ENCODE results near the gene NISCH.

NISCH gene

GRCh38 chr3:52447512-52448355, 7.7 kb upstream of the NISCH start:
- TF ChIP-seq YY1 (IDR thresholded peaks at IDR 0.05; ENCODE audit: low read depth) (no peak), CREB1 (IDR thresholded peaks at IDR 0.05; ENCODE audit: low read depth) (no peak), NFIC (IDR thresholded peaks at IDR 0.05) (no peak)

GRCh38 chr3:52450489-52451236, 4.7 kb upstream of the NISCH start:
- no peak for TF ChIP-seq TCF12 (IDR thresholded peaks at IDR 0.05; ENCODE audit: low read depth)
- TF ChIP-seq EGR1 (IDR thresholded peaks at IDR 0.05), result no peak
- no peak for TF ChIP-seq REST (IDR thresholded peaks at IDR 0.05; ENCODE audit: low read depth)
- TF ChIP-seq RAD21 (IDR thresholded peaks at IDR 0.05; ENCODE audit: low read depth), result no peak
- TF ChIP-seq EP300 (IDR thresholded peaks at IDR 0.05; ENCODE audit: borderline replicate concordance), result no peak
- no peak for TF ChIP-seq TAF1 (IDR thresholded peaks at IDR 0.05; ENCODE audit: low read depth)
- TF ChIP-seq TEAD4 (IDR thresholded peaks at IDR 0.05), result no peak
- no peak for TF ChIP-seq FOXM1 (IDR thresholded peaks at IDR 0.05; ENCODE audit: borderline replicate concordance, low read depth)
- no peak for TF ChIP-seq YY1 (IDR thresholded peaks at IDR 0.05; ENCODE audit: low read depth)
- no peak for TF ChIP-seq NFIC (IDR thresholded peaks at IDR 0.05)
- TF ChIP-seq USF1 (IDR thresholded peaks at IDR 0.05), result no peak
- no peak; the same call in 1 of the 2 replicates for TF ChIP-seq ZBTB7A (IDR thresholded peaks at IDR 0.05; ENCODE audit: low read depth)

- TF ChIP-seq YY1 (IDR thresholded peaks at IDR 0.05; ENCODE audit: low read depth), result no peak
Observed at GRCh38 chr3:52451237-52452083, 3.9 kb upstream of the NISCH start.

- no peak for TF ChIP-seq CEBPB (IDR thresholded peaks at IDR 0.05)
- no peak for TF ChIP-seq ZBTB7A (IDR thresholded peaks at IDR 0.05; ENCODE audit: low read depth)
- TF ChIP-seq TAF1 (IDR thresholded peaks at IDR 0.05; ENCODE audit: low read depth), result no peak
- no peak for TF ChIP-seq TCF12 (IDR thresholded peaks at IDR 0.05; ENCODE audit: low read depth)
- TF ChIP-seq NFIC (IDR thresholded peaks at IDR 0.05), result no peak
- no peak for TF ChIP-seq CREB1 (IDR thresholded peaks at IDR 0.05; ENCODE audit: low read depth)
- TF ChIP-seq RAD21 (IDR thresholded peaks at IDR 0.05; ENCODE audit: low read depth), result no peak
- TF ChIP-seq USF1 (IDR thresholded peaks at IDR 0.05), result no peak
- TF ChIP-seq MAX (IDR thresholded peaks at IDR 0.05), result no peak
- TF ChIP-seq EP300 (IDR thresholded peaks at IDR 0.05; ENCODE audit: borderline replicate concordance), result no peak
- no peak for TF ChIP-seq TEAD4 (IDR thresholded peaks at IDR 0.05)
- TF ChIP-seq YY1 (IDR thresholded peaks at IDR 0.05; ENCODE audit: low read depth), result no peak
- TF ChIP-seq EGR1 (IDR thresholded peaks at IDR 0.05), result no peak
Observed at GRCh38 chr3:52452126-52452525, 3.3 kb upstream of the NISCH start.

- no peak for TF ChIP-seq USF1 (IDR thresholded peaks at IDR 0.05)
- no peak for TF ChIP-seq TAF1 (IDR thresholded peaks at IDR 0.05; ENCODE audit: low read depth)
- TF ChIP-seq REST (IDR thresholded peaks at IDR 0.05; ENCODE audit: low read depth), result no peak
- no peak for TF ChIP-seq CEBPB (IDR thresholded peaks at IDR 0.05)
- TF ChIP-seq NFIC (IDR thresholded peaks at IDR 0.05), result no peak
- no peak for TF ChIP-seq FOXM1 (IDR thresholded peaks at IDR 0.05; ENCODE audit: borderline replicate concordance, low read depth)
- TF ChIP-seq RAD21 (IDR thresholded peaks at IDR 0.05; ENCODE audit: low read depth), result no peak
- TF ChIP-seq YY1 (IDR thresholded peaks at IDR 0.05; ENCODE audit: low read depth), result no peak
- TF ChIP-seq TCF12 (IDR thresholded peaks at IDR 0.05; ENCODE audit: low read depth), result peak; percentile 51; the same call in 1 of the 2 replicates
- TF ChIP-seq MAX (IDR thresholded peaks at IDR 0.05), result no peak
- TF ChIP-seq EP300 (IDR thresholded peaks at IDR 0.05; ENCODE audit: borderline replicate concordance), result no peak
- TF ChIP-seq ZBTB7A (IDR thresholded peaks at IDR 0.05; ENCODE audit: low read depth), result 0 out of 2 replicates have a peak, but pooled peaks have one; percentile 10
- peak; percentile 87 for TF ChIP-seq EGR1 (IDR thresholded peaks at IDR 0.05)
- peak; percentile 45; the same call in 1 of the 2 replicates for TF ChIP-seq TEAD4 (IDR thresholded peaks at IDR 0.05)
- TF ChIP-seq CREB1 (IDR thresholded peaks at IDR 0.05; ENCODE audit: low read depth), result no peak
Observed at GRCh38 chr3:52452570-52453221, 2.7 kb upstream of the NISCH start.

Data from Ishikawa (cell line).